Left ventricle myocardium inferior (tissue), 1 donor: Measurements from ENCODE around the gene RNU7-1. TPM values are rescaled to one million over a fixed set of nuclear protein-coding genes. Genes with fewer than 3 reads are reported as not detected.

Experiments
- DNase-seq: peaks from one replicate; pipeline ENCODE4 v3.0.0-alpha.2; 2020
- H3K27ac ChIP-seq: fragments of 200-600 bp; replicated peaks from 2 replicates; pipeline ENCODE4 v1.8.0; 2021
- H3K27me3 ChIP-seq: fragments of 200-600 bp; 2 replicates; pipeline ENCODE4 v1.8.0; 2021; ENCODE audit warnings: low read depth
- H3K36me3 ChIP-seq: fragments of 200-600 bp; 2 replicates; pipeline ENCODE4 v1.8.0; 2021
- H3K4me1 ChIP-seq: fragments of 200-600 bp; 2 replicates; pipeline ENCODE4 v1.8.0; 2021
- H3K4me3 ChIP-seq: fragments of 200-600 bp; 2 replicates; pipeline ENCODE4 v1.8.0; 2021; ENCODE audit warnings: mild to moderate bottlenecking, moderate library complexity
- H3K9me3 ChIP-seq: fragments of 200-600 bp; replicated peaks from 2 replicates; pipeline ENCODE4 v1.8.0; 2021
- CTCF ChIP-seq: fragments of 200-600 bp; IDR thresholded peaks from 2 replicates; pipeline ENCODE4 v1.8.0; 2021; ENCODE audit warnings: antibody characterized with exemption, mild to moderate bottlenecking, borderline replicate concordance
- intact Hi-C: fragments of 100-400 bp; cut with micrococcal nuclease; formaldehyde crosslinking; loops from one replicate; pipeline ENCODE4 v1.11.0; 2022
- total RNA-seq: library from RNA; stranded (reverse); fragmentation: NEBNext Ultra II Directional; extraction: Animal tissue kit (Norgen Biotek cat#: 25700); gene quantifications from one replicate; pipeline ENCODE4 v1.2.1, GENCODE V29; 2021
- donor health status: DM: no; HTN: yes; CAD: no; lungs with severe emphysema.

Gene RNU7-1
- total RNA-seq, 1 donor from 2014 or later: not detected

DNA sequence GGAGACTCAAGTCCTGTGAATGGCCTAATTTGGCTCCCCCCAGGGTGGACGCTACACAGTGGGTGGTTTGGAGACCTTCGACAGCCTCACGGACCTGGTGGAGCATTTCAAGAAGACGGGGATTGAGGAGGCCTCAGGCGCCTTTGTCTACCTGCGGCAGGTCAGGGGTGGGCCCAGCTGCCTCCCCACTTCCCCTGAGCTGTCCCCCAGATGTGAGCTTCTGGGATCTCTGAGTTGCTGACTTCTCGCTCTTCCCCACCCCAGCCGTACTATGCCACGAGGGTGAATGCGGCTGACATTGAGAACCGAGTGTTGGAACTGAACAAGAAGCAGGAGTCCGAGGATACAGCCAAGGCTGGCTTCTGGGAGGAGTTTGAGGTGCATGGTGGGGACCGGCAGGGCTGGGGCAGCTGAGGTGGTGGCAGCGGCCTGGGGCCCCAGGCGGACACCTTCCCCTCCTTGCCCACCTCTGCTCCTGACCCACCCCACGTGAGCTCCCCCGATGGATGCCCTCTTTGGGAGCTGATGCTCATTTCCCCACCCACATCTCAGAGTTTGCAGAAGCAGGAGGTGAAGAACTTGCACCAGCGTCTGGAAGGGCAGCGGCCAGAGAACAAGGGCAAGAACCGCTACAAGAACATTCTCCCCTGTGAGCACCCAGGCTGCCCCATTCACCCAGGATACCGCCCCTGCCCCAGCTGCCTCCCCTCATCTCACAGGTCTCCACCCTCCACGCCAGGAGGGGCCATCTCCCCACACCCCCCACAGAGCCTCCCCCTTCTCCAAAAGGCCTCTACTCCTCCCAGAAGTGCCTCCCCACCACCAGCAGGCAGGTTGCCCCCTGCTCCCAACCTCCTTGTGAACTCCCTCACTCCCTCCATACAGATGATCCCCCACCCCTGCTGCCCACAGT, 11.7 kb downstream of the RNU7-1 start:
- H3K4me1 ChIP-seq: peaks cover 40% of the 10 kb centered on the region
- intact Hi-C loops: no loop called here
- DNase-seq: peak; percentile 2
- no peak overlapping the region for H3K27ac ChIP-seq
- no peaks in the 10 kb centered on the region for H3K27me3 ChIP-seq
- no peak for TF ChIP-seq CTCF
- no peaks in the 10 kb centered on the region for H3K9me3 ChIP-seq
- H3K4me3 ChIP-seq: no peak overlapping the region
- no peaks in the 10 kb centered on the region for H3K36me3 ChIP-seq

- Histone ChIP-seq H3K27me3 (no peaks in the 10 kb centered on the region), H3K4me1 (peaks cover 49% of the 10 kb centered on the region), H3K36me3 (no peaks in the 10 kb centered on the region), H3K9me3 (no peaks in the 10 kb centered on the region), H3K4me3 (no peak overlapping the region), H3K27ac (no peak overlapping the region)
- intact Hi-C loops: no loop called here
- DNase-seq: no peak
- TF ChIP-seq CTCF: no peak
These were observed 12.6 kb downstream of the RNU7-1 start for GRCh38 chr12:6956021-6956727.

GRCh38 chr12:6957151-6957701, 13.6 kb downstream of the RNU7-1 start:
- no peaks in the 10 kb centered on the region for H3K36me3 ChIP-seq
- intact Hi-C loops: no loop called here
- no peak overlapping the region for H3K27ac ChIP-seq

DNA sequence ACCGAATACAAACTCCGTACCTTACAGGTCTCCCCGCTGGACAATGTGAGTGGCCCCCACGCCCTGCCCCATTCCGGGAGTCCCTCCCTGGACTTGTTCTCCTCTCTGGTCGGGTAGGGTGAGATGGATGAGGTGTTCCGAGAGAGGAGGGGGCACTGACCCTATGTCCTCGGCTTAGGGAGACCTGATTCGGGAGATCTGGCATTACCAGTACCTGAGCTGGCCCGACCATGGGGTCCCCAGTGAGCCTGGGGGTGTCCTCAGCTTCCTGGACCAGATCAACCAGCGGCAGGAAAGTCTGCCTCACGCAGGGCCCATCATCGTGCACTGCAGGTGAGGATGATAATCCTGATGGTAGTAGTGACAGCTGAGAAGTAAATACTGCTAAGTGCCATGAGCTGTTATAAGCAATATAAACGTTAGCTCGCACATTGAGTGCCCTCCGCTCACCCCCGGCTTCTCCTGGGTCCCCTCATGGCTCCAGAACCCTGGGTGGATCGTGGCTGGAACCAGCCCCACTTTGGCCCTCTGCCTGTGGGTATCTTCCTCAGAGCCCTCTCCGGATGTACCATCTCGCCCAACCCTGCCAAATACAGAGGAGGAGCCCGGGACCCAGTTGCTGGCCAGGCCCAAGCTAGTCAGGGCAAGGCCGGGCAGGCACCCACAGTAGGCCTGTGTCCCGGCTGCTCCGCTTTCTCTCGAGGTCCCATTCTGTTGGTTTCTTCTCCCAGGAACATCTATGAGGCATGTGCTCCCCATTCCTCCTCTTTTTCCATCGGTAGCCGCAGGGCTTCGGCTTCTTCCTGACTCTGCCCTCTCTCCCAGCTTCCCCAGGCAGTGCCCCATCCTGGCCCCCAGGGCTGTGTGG, 14.4 kb downstream of the RNU7-1 start:
- intact Hi-C loops: no loop called here
- no peak for DNase-seq
- TF ChIP-seq CTCF: no peak

More at GRCh38 chr12:6957151-6957701, 13.6 kb downstream of the RNU7-1 start:
- TF ChIP-seq CTCF: no peak
- H3K9me3 ChIP-seq: no peaks in the 10 kb centered on the region
- peaks cover 59% of the 10 kb centered on the region for H3K4me1 ChIP-seq
- DNase-seq: no peak
- no peaks in the 10 kb centered on the region for H3K27me3 ChIP-seq
- H3K4me3 ChIP-seq: no peak overlapping the region

GRCh38 chr12:6958609-6959057, 15.0 kb downstream of the RNU7-1 start:
- TF ChIP-seq CTCF: no peak
- Histone ChIP-seq H3K36me3 (no peaks in the 10 kb centered on the region), H3K4me1 (peaks cover 59% of the 10 kb centered on the region), H3K9me3 (no peaks in the 10 kb centered on the region), H3K4me3 (peak overlapping the region; percentile 48), H3K27me3 (no peaks in the 10 kb centered on the region), H3K27ac (peak overlapping the region; percentile 86)
- no peak for DNase-seq
- intact Hi-C loops: no loop called here

More for the DNA sequence above, 14.4 kb downstream of the RNU7-1 start:
- Histone ChIP-seq H3K4me3 (no peak overlapping the region), H3K4me1 (peaks cover 66% of the 10 kb centered on the region), H3K27me3 (no peaks in the 10 kb centered on the region), H3K27ac (peak overlapping the region; percentile 86), H3K9me3 (no peaks in the 10 kb centered on the region), H3K36me3 (no peaks in the 10 kb centered on the region)
